PC-3 (cell line): ENCODE measurements around the gene IL20RA. TPM values are rescaled to one million over a fixed set of nuclear protein-coding genes. Genes with fewer than 3 reads are reported as not detected.

Experiments
- ATAC-seq: fragments of 200-7000 bp; cut with Tn5 transposase; 2 replicates; pipeline ENCODE4 v1.9.1; 2020; ENCODE audit warnings: mild to moderate bottlenecking, moderate library complexity
- BruUV-seq: library from RNA; stranded (reverse); fragments of 400-500 nt; replicated peaks from 2 replicates; lab custom pipeline; 2021; lab: Mats Ljungman, UMichigan
- CTCF ChIA-PET: fragments of 300-600 bp; sonication (Branson Sonifier 250); formaldehyde crosslinking; loops from one replicate; lab custom pipeline; 2022; ENCODE audit warnings: antibody characterized with exemption; lab: Charles Lee
- POLR2A ChIA-PET: fragments of 300-600 bp; sonication (Branson Sonifier 250); formaldehyde crosslinking; loops from one replicate; lab custom pipeline; 2022; ENCODE audit warnings: antibody characterized with exemption; ENCODE audit not compliant: unreplicated experiment; lab: Charles Lee
- DNase-seq: peaks from one replicate; pipeline ENCODE4 v3.0.0-alpha.2; 2015
- H2AFZ ChIP-seq: fragments of 300-600 bp; sonication (generic); 2 replicates; pipeline ENCODE4 v1.6.0; 2016; ENCODE audit warnings: antibody characterized with exemption, low read length
- H3F3A ChIP-seq: fragments of 300-600 bp; sonication (generic); one replicate; pipeline ENCODE4 v1.6.0; 2017; ENCODE audit warnings: antibody characterized with exemption, low read length, control low read depth, mild to moderate bottlenecking; ENCODE audit not compliant: unreplicated experiment
- H3K27ac ChIP-seq: fragments of 300-600 bp; sonication (generic); 2 replicates; pipeline ENCODE4 v1.5.1; 2016; ENCODE audit warnings: mild to moderate bottlenecking, low read length
- H3K27me3 ChIP-seq: fragments of 300-600 bp; sonication (generic); 2 replicates; pipeline ENCODE4 v1.6.1; 2016; ENCODE audit warnings: low read length, mixed read lengths
- H3K36me3 ChIP-seq: fragments of 300-600 bp; sonication (generic); 2 replicates; pipeline ENCODE4 v1.6.1; 2016; ENCODE audit warnings: low read depth, mixed run types, low read length, mixed read lengths
- H3K4me1 ChIP-seq: fragments of 300-600 bp; sonication (generic); 2 replicates; pipeline ENCODE4 v1.5.1; 2016; ENCODE audit warnings: low read length; ENCODE audit not compliant: insufficient read depth
- H3K4me2 ChIP-seq: fragments of 300-600 bp; sonication (generic); 2 replicates; pipeline ENCODE4 v1.6.0; 2016; ENCODE audit warnings: low read length
- H3K4me3 ChIP-seq: fragments of 300-600 bp; sonication (generic); 2 replicates; pipeline ENCODE4 v1.5.1; 2016; ENCODE audit warnings: mild to moderate bottlenecking, low read length, mixed read lengths
- H3K79me2 ChIP-seq: fragments of 300-600 bp; sonication (generic); 2 replicates; pipeline ENCODE4 v1.6.1; 2017; ENCODE audit warnings: low read length, mixed read lengths
- H3K9ac ChIP-seq: fragments of 300-600 bp; sonication (generic); 2 replicates; pipeline ENCODE4 v1.6.0; 2016; ENCODE audit warnings: mild to moderate bottlenecking, low read length
- H3K9me2 ChIP-seq: fragments of 300-600 bp; sonication (generic); replicated peaks from 2 replicates; pipeline ENCODE4 v1.6.1; 2016; ENCODE audit warnings: mixed run types, low read length, mixed read lengths
- H3K9me3 ChIP-seq: fragments of 300-600 bp; sonication (generic); 2 replicates; pipeline ENCODE4 v1.6.1; 2016; ENCODE audit warnings: low read length, mixed read lengths
- H4K20me1 ChIP-seq: fragments of 300-600 bp; sonication (generic); 2 replicates; pipeline ENCODE4 v1.6.1; 2016; ENCODE audit warnings: low read length, mixed read lengths
- EZH2 ChIP-seq: fragments of 300-600 bp; sonication (generic); IDR thresholded peaks from one replicate; pipeline ENCODE4 v1.6.1; 2017; ENCODE audit warnings: antibody characterized with exemption, mild to moderate bottlenecking, low read length; ENCODE audit not compliant: unreplicated experiment
- EZH2phosphoT487 ChIP-seq: fragments of 300-600 bp; sonication (generic); IDR thresholded peaks from 2 replicates; pipeline ENCODE4 v1.6.1; 2018; ENCODE audit warnings: mild to moderate bottlenecking, antibody characterized with exemption, low read length, borderline replicate concordance
- intact Hi-C: fragments of 100-400 bp; cut with micrococcal nuclease; formaldehyde crosslinking; loops from 2 replicates; pipeline ENCODE4 v1.9.0; 2023
- total RNA-seq: library from RNA; depleted of rRNA; stranded (reverse); fragments of >200 nt; gene quantifications from 2 replicates; pipeline ENCODE4 v1.2.3, GENCODE V29; 2014
- TF ChIP-seq, protein P1 (sequence below): fragments of 300-600 bp; sonication (generic); conservative IDR thresholded peaks from 2 replicates; pipeline ENCODE4 v1.5.1; 2017; ENCODE audit warnings: antibody characterized with exemption, low read depth, mild to moderate bottlenecking, low read length

Gene IL20RA
- total RNA-seq, 1 experiment from 2014 or later, result 6.0 TPM

- TF ChIP-seq EZH2 (no peak), EZH2phosphoT487 (no peak)
- TF ChIP-seq, protein P1, sequence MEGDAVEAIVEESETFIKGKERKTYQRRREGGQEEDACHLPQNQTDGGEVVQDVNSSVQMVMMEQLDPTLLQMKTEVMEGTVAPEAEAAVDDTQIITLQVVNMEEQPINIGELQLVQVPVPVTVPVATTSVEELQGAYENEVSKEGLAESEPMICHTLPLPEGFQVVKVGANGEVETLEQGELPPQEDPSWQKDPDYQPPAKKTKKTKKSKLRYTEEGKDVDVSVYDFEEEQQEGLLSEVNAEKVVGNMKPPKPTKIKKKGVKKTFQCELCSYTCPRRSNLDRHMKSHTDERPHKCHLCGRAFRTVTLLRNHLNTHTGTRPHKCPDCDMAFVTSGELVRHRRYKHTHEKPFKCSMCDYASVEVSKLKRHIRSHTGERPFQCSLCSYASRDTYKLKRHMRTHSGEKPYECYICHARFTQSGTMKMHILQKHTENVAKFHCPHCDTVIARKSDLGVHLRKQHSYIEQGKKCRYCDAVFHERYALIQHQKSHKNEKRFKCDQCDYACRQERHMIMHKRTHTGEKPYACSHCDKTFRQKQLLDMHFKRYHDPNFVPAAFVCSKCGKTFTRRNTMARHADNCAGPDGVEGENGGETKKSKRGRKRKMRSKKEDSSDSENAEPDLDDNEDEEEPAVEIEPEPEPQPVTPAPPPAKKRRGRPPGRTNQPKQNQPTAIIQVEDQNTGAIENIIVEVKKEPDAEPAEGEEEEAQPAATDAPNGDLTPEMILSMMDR, result no peak
- Histone ChIP-seq H3K4me3 (no peak overlapping the region), H3K9ac (no peak overlapping the region), H2AFZ (no peak overlapping the region), H3K9me2 (no peaks in the 10 kb centered on the region), H4K20me1 (no peaks in the 10 kb centered on the region), H3K36me3 (no peaks in the 10 kb centered on the region), H3K79me2 (no peaks in the 10 kb centered on the region), H3F3A (no peaks in the 10 kb centered on the region), H3K9me3 (no peaks in the 10 kb centered on the region), H3K27ac (no peak overlapping the region), H3K27me3 (no peaks in the 10 kb centered on the region), H3K4me2 (no peak overlapping the region), H3K4me1 (peaks cover 25% of the 10 kb centered on the region)
- no TSS peak for BruUV-seq
- ChIA-PET POLR2A (interaction anchor here (0.7 kb wide), 1 partner anchor 9 kb away, joined by 4 read pairs; no protein-coding TSS in a partner anchor), CTCF (no interaction called here)
- intact Hi-C loops, result no loop called here
- ATAC-seq (no peak), DNase-seq (no peak)
Measured at GRCh38 chr6:136995521-136995920, 49.2 kb downstream of the IL20RA start.

GRCh38 chr6:136994782-136995181, 50.0 kb downstream of the IL20RA start:
- ChIA-PET CTCF (no interaction called here), POLR2A (interaction anchor here (0.5 to 0.7 kb wide), 2 partner anchors 9 to 26 kb away, joined by 4 read pairs; no protein-coding TSS in a partner anchor)
- Histone ChIP-seq H3K9me2 (no peaks in the 10 kb centered on the region), H3K27me3 (no peaks in the 10 kb centered on the region), H3K79me2 (no peaks in the 10 kb centered on the region), H3K4me1 (peaks cover 19% of the 10 kb centered on the region), H3K4me3 (no peak overlapping the region), H3K9ac (no peak overlapping the region), H3K9me3 (no peaks in the 10 kb centered on the region), H4K20me1 (no peaks in the 10 kb centered on the region), H2AFZ (no peak overlapping the region), H3F3A (no peaks in the 10 kb centered on the region), H3K4me2 (no peak overlapping the region), H3K27ac (no peak overlapping the region), H3K36me3 (no peaks in the 10 kb centered on the region)
- peak; percentile 42; the same call in 1 of the 2 replicates for ATAC-seq
- TF ChIP-seq, protein P1, result no peak
- no peak for TF ChIP-seq EZH2
- TF ChIP-seq EZH2phosphoT487, result no peak
- intact Hi-C loops, result no loop called here
- BruUV-seq, result no TSS peak
- peak; percentile 8 for DNase-seq

GRCh38 chr6:136992113-136992512, 52.7 kb downstream of the IL20RA start:
- Histone ChIP-seq H3K9me3 (no peaks in the 10 kb centered on the region), H3K4me2 (no peak overlapping the region), H3K27ac (no peak overlapping the region), H3K27me3 (no peaks in the 10 kb centered on the region), H3K4me3 (no peak overlapping the region), H3K36me3 (no peaks in the 10 kb centered on the region), H3K79me2 (no peaks in the 10 kb centered on the region), H3K4me1 (peaks cover 28% of the 10 kb centered on the region), H3F3A (no peaks in the 10 kb centered on the region), H3K9me2 (no peaks in the 10 kb centered on the region), H2AFZ (no peak overlapping the region), H4K20me1 (no peaks in the 10 kb centered on the region), H3K9ac (no peak overlapping the region)
- intact Hi-C loops, result no loop called here
- POLR2A ChIA-PET, result interaction anchor here (0.5 kb wide), 1 partner anchor 52 kb away, joined by 6 read pairs; no protein-coding TSS in a partner anchor
- no TSS peak for BruUV-seq
- DNase-seq (no peak), ATAC-seq (peak; percentile 50; the same call in 1 of the 2 replicates)
- TF ChIP-seq EZH2phosphoT487 (no peak), EZH2 (no peak)
- TF ChIP-seq, protein P1, result no peak
- CTCF ChIA-PET, result no interaction called here
